Measurements from ENCODE around the gene PRRT1B.

- TF ChIP-seq CTCF (IDR thresholded peaks at IDR 0.05; ENCODE audit: low read length) (no peak), EZH2 (optimal IDR thresholded peaks at IDR 0.05; ENCODE audit: low read depth, low read length) (no peak)
Measured at GRCh38 chr9:131552030-131552429, 6.7 kb downstream of the PRRT1B start.
